Suprapubic skin (tissue), 4 donors: ENCODE measurements around the gene LLGL1. TPM values are rescaled to one million over a fixed set of nuclear protein-coding genes. Genes with fewer than 3 reads are reported as not detected.

Experiments used
- DNase-seq, 2 donors: peaks; one replicate each; pipeline ENCODE4 v3.0.0-alpha.2; 2019; ENCODE audit warnings: low spot score in 2 of 2
- H3K27ac ChIP-seq: fragments of 200-600 bp; sonication (generic); one replicate; pipeline ENCODE4 v1.5.1; 2019
- H3K27me3 ChIP-seq: fragments of 200-600 bp; sonication (generic); one replicate; pipeline ENCODE4 v1.5.1; 2019
- H3K36me3 ChIP-seq: fragments of 200-600 bp; sonication (generic); one replicate; pipeline ENCODE4 v1.5.1; 2019
- H3K4me1 ChIP-seq: fragments of 200-600 bp; sonication (generic); one replicate; pipeline ENCODE4 v1.5.1; 2019
- H3K4me3 ChIP-seq: fragments of 200-600 bp; sonication (generic); one replicate; pipeline ENCODE4 v1.5.1; 2019; ENCODE audit warnings: mild to moderate bottlenecking
- H3K9me3 ChIP-seq: fragments of 200-600 bp; sonication (generic); one replicate; pipeline ENCODE4 v1.5.1; 2019
- CTCF ChIP-seq, 2 donors: fragments of 200-600 bp in 1 of 2; fragments of 450-650 bp in 1 of 2; sonication (generic) in 1 of 2; IDR thresholded peaks; one replicate each; pipeline ENCODE4 v1.5.1; 2016 to 2019; ENCODE audit warnings: antibody characterized with exemption in 2 of 2, mild to moderate bottlenecking in 1 of 2, moderate library complexity in 1 of 2
- EP300 ChIP-seq: sonication (generic); formaldehyde crosslinking; IDR thresholded peaks from one replicate; pipeline ENCODE4 v1.6.1; 2017; ENCODE audit warnings: antibody characterized with exemption
- POLR2A ChIP-seq, 2 donors: fragments of 450-650 bp; IDR thresholded peaks; one replicate each; pipeline ENCODE4 v1.6.1; 2017; ENCODE audit warnings: antibody characterized with exemption in 2 of 2, mild to moderate bottlenecking in 2 of 2, moderate library complexity in 2 of 2
- POLR2AphosphoS5 ChIP-seq, 3 donors: sonication (generic); formaldehyde crosslinking; IDR thresholded peaks; one replicate each; pipeline ENCODE4 v1.6.1; 2017; ENCODE audit warnings: antibody characterized with exemption in 3 of 3
- WGBS: methylation state at CpG from one replicate; pipeline ENCODE4 v1.1.5; 2018; 5-methylcytosine and 5-hydroxymethylcytosine counted together
- total RNA-seq, 4 donors: library from RNA; depleted of rRNA; stranded (reverse); fragments of >200 nt; gene quantifications; one replicate each; pipeline ENCODE4 v1.1.0, GENCODE V29; 2016

The LLGL1 gene
- total RNA-seq, 4 donors from 2014 or later: 27.7 to 37.1 (median 32.8) TPM

- H3K36me3 ChIP-seq: no peaks in the 10 kb centered on the region
These were observed 45.6 kb upstream of the LLGL1 start for GRCh38 chr17:18179804-18180203.

GRCh38 chr17:18181358-18181757 is 44.1 kb upstream of the LLGL1 start:
- no peaks in the 10 kb centered on the region for H3K9me3 ChIP-seq
- H3K27me3 ChIP-seq: no peaks in the 10 kb centered on the region
- peaks cover 38% of the 10 kb centered on the region for H3K4me1 ChIP-seq
- no peaks in the 10 kb centered on the region for H3K36me3 ChIP-seq
- no peak for TF ChIP-seq POLR2AphosphoS5 (IDR thresholded peaks at IDR 0.05)
- no peak for TF ChIP-seq CTCF (IDR thresholded peaks at IDR 0.05)
- no peak for TF ChIP-seq POLR2A (IDR thresholded peaks at IDR 0.05)
- no peak for TF ChIP-seq EP300
- H3K27ac ChIP-seq: no peak overlapping the region
- H3K4me3 ChIP-seq: no peak overlapping the region
- DNase-seq: no peak
- WGBS: 43% methylated on average over 5 of the region's 5 CpGs

More at GRCh38 chr17:18179804-18180203, 45.6 kb upstream of the LLGL1 start:
- WGBS: 94% methylated on average over 7 of the region's 7 CpGs
- no peak for DNase-seq
- Histone ChIP-seq H3K27me3 (no peaks in the 10 kb centered on the region), H3K4me1 (peaks cover 22% of the 10 kb centered on the region), H3K27ac (no peak overlapping the region), H3K4me3 (no peak overlapping the region), H3K9me3 (no peaks in the 10 kb centered on the region)
- TF ChIP-seq POLR2A (IDR thresholded peaks at IDR 0.05) (no peak), POLR2AphosphoS5 (IDR thresholded peaks at IDR 0.05) (no peak), CTCF (IDR thresholded peaks at IDR 0.05) (no peak), EP300 (no peak)

- peak overlapping the region; percentile 95 for H3K4me3 ChIP-seq
- TF ChIP-seq POLR2A (IDR thresholded peaks at IDR 0.05) (no peak), CTCF (IDR thresholded peaks at IDR 0.05) (no peak), EP300 (no peak), POLR2AphosphoS5 (IDR thresholded peaks at IDR 0.05) (no peak)
- peak overlapping the region; percentile 97 for H3K27ac ChIP-seq
- H3K27me3 ChIP-seq: no peaks in the 10 kb centered on the region
- H3K36me3 ChIP-seq: no peaks in the 10 kb centered on the region
- peaks cover 48% of the 10 kb centered on the region for H3K4me1 ChIP-seq
- H3K9me3 ChIP-seq: no peaks in the 10 kb centered on the region
- no peak for DNase-seq
- 13% methylated on average over 27 of the region's 28 CpGs for WGBS
These were observed 43.1 kb upstream of the LLGL1 start for GRCh38 chr17:18182110-18182977.

GRCh38 chr17:18182978-18183333 is 42.5 kb upstream of the LLGL1 start:
- Histone ChIP-seq H3K4me1 (peaks cover 54% of the 10 kb centered on the region), H3K9me3 (no peaks in the 10 kb centered on the region), H3K36me3 (no peaks in the 10 kb centered on the region), H3K27me3 (no peaks in the 10 kb centered on the region), H3K27ac (peak overlapping the region; percentile 97), H3K4me3 (peak overlapping the region; percentile 95)
- no peak for TF ChIP-seq CTCF (IDR thresholded peaks at IDR 0.05)
- peak in 1 of 2 donors; percentile 15 for TF ChIP-seq POLR2A (IDR thresholded peaks at IDR 0.05)
- 7% methylated on average over 2 of the region's 33 CpGs for WGBS
- DNase-seq: peak; percentile 93

- Histone ChIP-seq H3K4me3 (peak within 1 kb of the TSS; percentile 95), H3K36me3 (no peaks in the 10 kb centered on the region), H3K9me3 (no peaks in the 10 kb centered on the region), H3K27ac (peak within 1 kb of the TSS; percentile 97), H3K4me1 (peaks cover 60% of the 10 kb centered on the region), H3K27me3 (no peaks in the 10 kb centered on the region)
- TF ChIP-seq POLR2AphosphoS5 (IDR thresholded peaks at IDR 0.05): peak in 1 of 3 donors; percentile 95
- no peak for TF ChIP-seq EP300
- TF ChIP-seq CTCF (IDR thresholded peaks at IDR 0.05): peak in 1 of 2 donors; percentile 45
- TF ChIP-seq POLR2A (IDR thresholded peaks at IDR 0.05): peak; percentile 86 to 91
- peak; percentile 98 to 99 for DNase-seq
- WGBS: 0% methylated on average over 8 of the region's 98 CpGs
These were observed 41.9 kb upstream of the LLGL1 start, which contains the start of gene ALKBH5 for GRCh38 chr17:18183334-18184142. Gene ALKBH5, plus strand, starts transcription at chr17:18183828. Its CDS starts 416 bp downstream, at chr17:18184244.
